ENCODE results near the gene DNAJC11. TPM values are rescaled to one million over a fixed set of nuclear protein-coding genes. Genes with fewer than 3 reads are reported as not detected.

DNAJC11 gene
- polyA plus RNA-seq, 1 of the 3 experiments (the other 2 are of a cell fraction): 38.2 TPM

- TF ChIP-seq PBX3 (IDR thresholded peaks at IDR 0.05) (no peak), FOXM1 (IDR thresholded peaks at IDR 0.05; ENCODE audit: low read depth) (no peak), IRF3 (IDR thresholded peaks at IDR 0.05; ENCODE audit: low read depth, low read length) (no peak), POLR2AphosphoS5 (IDR thresholded peaks at IDR 0.05; ENCODE audit: low read depth, low read length) (no peak), TEAD4 (IDR thresholded peaks at IDR 0.05; ENCODE audit: borderline replicate concordance, insufficient read depth) (no peak), CHD2 (IDR thresholded peaks at IDR 0.05; ENCODE audit: low read length, partially characterized antibody) (no peak), MEF2A (IDR thresholded peaks at IDR 0.05; ENCODE audit: borderline replicate concordance, low read depth) (no peak), ZBTB33 (IDR thresholded peaks at IDR 0.05; ENCODE audit: borderline replicate concordance, low read depth) (no peak)
Measured at GRCh38 chr1:6592441-6592840, 109.2 kb downstream of the DNAJC11 start (continued).

- Histone ChIP-seq H4K20me1 (ENCODE audit: insufficient read depth) (0 out of 2 replicates have a peak, but pooled peaks cover 5% of the 10 kb centered on the region), H3K36me3 (replicated peaks in 1 of 2; ENCODE audit: control insufficient read depth in 1 of 2, insufficient read depth in 2 of 2, low read length in 1 of 2) (peaks cover 4 to 48% of the 10 kb centered on the region in 2 experiments), H3F3A (replicated peaks; ENCODE audit: insufficient read depth) (no peaks in the 10 kb centered on the region), H2AFZ (ENCODE audit: low read depth) (no peak overlapping the region), H3K9me3 (no peaks in the 10 kb centered on the region), H3K9ac (no peak overlapping the region), H3K4me2 (no peak overlapping the region), H3K79me2 (ENCODE audit: insufficient read depth) (peaks cover 9% of the 10 kb centered on the region; the same call in 1 of the 2 replicates), H3K27ac (ENCODE audit: low read depth in 2 of 2, low read length in 1 of 2) (no peak overlapping the region), H3K4me1 (ENCODE audit: control insufficient read depth in 1 of 2, insufficient read depth in 2 of 2, low read depth in 1 of 2, low read length in 1 of 2) (no peaks in the 10 kb centered on the region; a peak in 1 of 4 replicates), H3K27me3 (ENCODE audit: insufficient read depth) (no peaks in the 10 kb centered on the region), H3K4me3 (ENCODE audit: low read depth in 2 of 2, low read length in 1 of 2) (no peak overlapping the region), H3K9me2 (no peaks in the 10 kb centered on the region)
- ChIA-PET CTCF (interaction anchor here (1.7 kb wide), 2 partner anchors 10 to 37 kb away, joined by 4 to 5 read pairs; partner anchors contain the start of gene NOL9), POLR2A (no interaction called here)
- no peak for DNase-seq
- TF ChIP-seq MXI1 (IDR thresholded peaks at IDR 0.05; ENCODE audit: low read depth, low read length) (no peak), ZBTB33 (IDR thresholded peaks at IDR 0.05; ENCODE audit: borderline replicate concordance, low read depth) (no peak), CHD2 (IDR thresholded peaks at IDR 0.05; ENCODE audit: low read length, partially characterized antibody) (no peak), RCOR1 (IDR thresholded peaks at IDR 0.05; ENCODE audit: low read length) (no peak), EZH2phosphoT487 (IDR thresholded peaks at IDR 0.05; ENCODE audit: borderline replicate concordance, low read depth) (no peak), FOSL2 (IDR thresholded peaks at IDR 0.05; ENCODE audit: borderline replicate concordance, low read depth) (no peak), NRF1 (IDR thresholded peaks at IDR 0.05; ENCODE audit: low read depth, low read length) (no peak), PBX3 (IDR thresholded peaks at IDR 0.05) (no peak), RAD21 (IDR thresholded peaks at IDR 0.05; ENCODE audit: low read length) (no peak), USF1 (IDR thresholded peaks at IDR 0.05; ENCODE audit: borderline replicate concordance, low read depth) (no peak), FOXM1 (IDR thresholded peaks at IDR 0.05; ENCODE audit: low read depth) (no peak), MAX (IDR thresholded peaks at IDR 0.05; ENCODE audit: low read depth) (no peak)
- WGBS (ENCODE audit: low lambda C conversion rate): 86% methylated on average over 1 of the region's 6 CpGs
Measured at GRCh38 chr1:6591644-6592043, 110.0 kb downstream of the DNAJC11 start.

Data from SK-N-SH (cell line).